Activated CD4-positive, alpha-beta T cell treated with anti-CD3 and anti-CD28 coated beads for 4 hours (primary cell): Measurements from ENCODE around the gene BAD.

Experiments used
- DNase-seq, 2 donors: peaks; one replicate each; pipeline ENCODE4 v3.0.0-alpha.2; 2020

BAD gene

GRCh38 chr11:64241491-64242374, 42.7 kb downstream of the BAD start:
- DNase-seq = no peak

- peak; percentile 99 to 100 for DNase-seq
Observed at GRCh38 chr11:64241241-64241490, 43.3 kb downstream of the BAD start.

- peak; percentile 97 to 99 for DNase-seq
Observed at GRCh38 chr11:64240435-64241240, 43.8 kb downstream of the BAD start, which contains the start of gene FKBP2. FKBP2 (plus strand) TSS chr11:64241095; CDS start chr11:64242388, 1,293 bp downstream.

- DNase-seq = no peak
Observed at GRCh38 chr11:64239662-64240434, 44.6 kb downstream of the BAD start.

GRCh38 chr11:64238999-64239398, 45.5 kb downstream of the BAD start:
- DNase-seq = no peak

- DNase-seq = no peak
Observed at GRCh38 chr11:64238076-64238475, 46.4 kb downstream of the BAD start.

- no peak for DNase-seq
Observed at GRCh38 chr11:64237484-64237951, 46.9 kb downstream of the BAD start.

GRCh38 chr11:64235437-64236161, 48.9 kb downstream of the BAD start:
- DNase-seq = no peak

- peak; percentile 32 to 37 for DNase-seq
Observed at GRCh38 chr11:64234647-64235379, 49.7 kb downstream of the BAD start.

- peak; percentile 72 to 76 for DNase-seq
Observed at GRCh38 chr11:64233913-64234586, 50.4 kb downstream of the BAD start, which contains the start of gene VEGFB. VEGFB (plus strand) TSS chr11:64234584; CDS start chr11:64234834, 250 bp downstream.

- no peak for DNase-seq
Observed at GRCh38 chr11:64232967-64233315, 51.5 kb downstream of the BAD start.

GRCh38 chr11:64232182-64232966, 52.1 kb downstream of the BAD start:
- DNase-seq = no peak

GRCh38 chr11:64231546-64231945, 52.9 kb downstream of the BAD start:
- no peak for DNase-seq

GRCh38 chr11:64230985-64231365, 53.5 kb downstream of the BAD start:
- DNase-seq = no peak

- DNase-seq = peak; percentile 81 to 85
Observed at GRCh38 chr11:64230171-64230984, 54.1 kb downstream of the BAD start, which contains the start of gene DNAJC4. DNAJC4 (plus strand) TSS chr11:64230548; CDS start chr11:64230855, 307 bp downstream.

GRCh38 chr11:64229744-64230170, 54.7 kb downstream of the BAD start:
- no peak for DNase-seq

- no peak for DNase-seq
Observed at GRCh38 chr11:64229090-64229743, 55.2 kb downstream of the BAD start.

GRCh38 chr11:64227405-64227956, 57.0 kb downstream of the BAD start:
- no peak for DNase-seq
